ENCODE results near the gene TOMM20. TPM values are rescaled to one million over a fixed set of nuclear protein-coding genes. Genes with fewer than 3 reads are reported as not detected.

TOMM20 gene
- total and polyA plus RNA-seq, 9 of the 15 experiments (the other 6 are each of a cell fraction or from before 2014, with no cell fraction given): 70.6 to 334 (median 159) TPM

- no peak for ATAC-seq
- H4K20me1 ChIP-seq (replicated peaks; ENCODE audit: control insufficient read depth, insufficient read depth, low read length): peaks cover 43% of the 10 kb centered on the region
- POLR2A ChIA-PET: interaction anchor here (0.9 to 5.1 kb wide), 5 partner anchors 15 to 200 kb away, joined by 3 to 51 read pairs (median 4); no protein-coding TSS in a partner anchor
Observed at GRCh38 chr1:235124665-235125064, 4.0 kb downstream of the TOMM20 start.

More at GRCh38 chr1:235124665-235125064, 4.0 kb downstream of the TOMM20 start:
- H3K9me1 ChIP-seq (ENCODE audit: control insufficient read depth, insufficient read depth, low read length): no peaks in the 10 kb centered on the region
- H3K4me1 ChIP-seq (replicated peaks in 1 of 2; ENCODE audit: control insufficient read depth in 2 of 2, insufficient read depth in 2 of 2, low read length in 2 of 2): peaks cover 13 to 18% of the 10 kb centered on the region in 2 experiments; a peak in 4 of 5 replicates
- H2AFZ ChIP-seq (ENCODE audit: low read depth, low read length): no peak overlapping the region
- no TSS peak for BruUV-seq (replicated peaks)
- H3K4me3 ChIP-seq: no peak overlapping the region
- peaks cover 76% of the 10 kb centered on the region for H3K36me3 ChIP-seq (ENCODE audit: control insufficient read depth, insufficient read depth, low read length)
- H3K9ac ChIP-seq (ENCODE audit: insufficient read depth in 1 of 2, low read depth in 2 of 2, low read length in 2 of 2): peak overlapping the region in 1 of 2 experiments; percentile 19; a peak in 1 of 4 replicates
- no peak overlapping the region for H3K4me2 ChIP-seq (ENCODE audit: insufficient read depth, low read length)
- H3K9me3 ChIP-seq (replicated peaks; ENCODE audit: control insufficient read depth, insufficient read depth, low read depth, low read length): no peaks in the 10 kb centered on the region
- peaks cover 93% of the 10 kb centered on the region for H3K79me2 ChIP-seq (ENCODE audit: control insufficient read depth, insufficient read depth, low read length)
- DNase-seq (ENCODE audit: extremely low read depth in 1 of 4, low spot score in 3 of 4) (no peak), FAIRE-seq (no peak)
- TF ChIP-seq ZNF253 (CRISPR knock-in tag; conservative IDR thresholded peaks at IDR 0.05) (no peak), RBFOX2 (IDR thresholded peaks at IDR 0.05; ENCODE audit: low read depth, low read length) (peak; percentile 50; the same call in 1 of the 2 replicates), POLR2AphosphoS5 (IDR thresholded peaks at IDR 0.05; ENCODE audit: control insufficient read depth, insufficient read depth, low read depth, low read length) (peak; percentile 30; the same call in 1 of the 2 replicates)
- TF ChIP-seq, protein P1, sequence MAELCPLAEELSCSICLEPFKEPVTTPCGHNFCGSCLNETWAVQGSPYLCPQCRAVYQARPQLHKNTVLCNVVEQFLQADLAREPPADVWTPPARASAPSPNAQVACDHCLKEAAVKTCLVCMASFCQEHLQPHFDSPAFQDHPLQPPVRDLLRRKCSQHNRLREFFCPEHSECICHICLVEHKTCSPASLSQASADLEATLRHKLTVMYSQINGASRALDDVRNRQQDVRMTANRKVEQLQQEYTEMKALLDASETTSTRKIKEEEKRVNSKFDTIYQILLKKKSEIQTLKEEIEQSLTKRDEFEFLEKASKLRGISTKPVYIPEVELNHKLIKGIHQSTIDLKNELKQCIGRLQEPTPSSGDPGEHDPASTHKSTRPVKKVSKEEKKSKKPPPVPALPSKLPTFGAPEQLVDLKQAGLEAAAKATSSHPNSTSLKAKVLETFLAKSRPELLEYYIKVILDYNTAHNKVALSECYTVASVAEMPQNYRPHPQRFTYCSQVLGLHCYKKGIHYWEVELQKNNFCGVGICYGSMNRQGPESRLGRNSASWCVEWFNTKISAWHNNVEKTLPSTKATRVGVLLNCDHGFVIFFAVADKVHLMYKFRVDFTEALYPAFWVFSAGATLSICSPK (IDR thresholded peaks at IDR 0.05; ENCODE audit: borderline replicate concordance): no peak
- intact Hi-C loops (cut with micrococcal nuclease) (no loop called here), in situ Hi-C loops (cut with MboI) (no loop called here)
- H3K27me3 ChIP-seq (ENCODE audit: control insufficient read depth in 2 of 2, insufficient read depth in 2 of 2, low read length in 2 of 2): no peaks in the 10 kb centered on the region
- 75% methylated on average over 1 of the region's 1 CpG for WGBS (ENCODE audit: insufficient coverage, low coverage, missing lambda C conversion rate)
- CTCF ChIA-PET (ENCODE audit: low intra/inter-chr PET ratio): interaction anchor here (0.7 kb wide), 1 partner anchor 752 kb away, joined by 3 read pairs; no protein-coding TSS in a partner anchor
- no peak overlapping the region for H3K27ac ChIP-seq (ENCODE audit: extremely low read depth, low read depth, low read length)
